ENCODE measurements around the gene MIA2.
"Not testable (repeated sequence)": the region's sequence is repeated elsewhere in the genome, so short reads cannot be mapped to it uniquely, and the experiment has no call there.

The MIA2 gene

DNA sequence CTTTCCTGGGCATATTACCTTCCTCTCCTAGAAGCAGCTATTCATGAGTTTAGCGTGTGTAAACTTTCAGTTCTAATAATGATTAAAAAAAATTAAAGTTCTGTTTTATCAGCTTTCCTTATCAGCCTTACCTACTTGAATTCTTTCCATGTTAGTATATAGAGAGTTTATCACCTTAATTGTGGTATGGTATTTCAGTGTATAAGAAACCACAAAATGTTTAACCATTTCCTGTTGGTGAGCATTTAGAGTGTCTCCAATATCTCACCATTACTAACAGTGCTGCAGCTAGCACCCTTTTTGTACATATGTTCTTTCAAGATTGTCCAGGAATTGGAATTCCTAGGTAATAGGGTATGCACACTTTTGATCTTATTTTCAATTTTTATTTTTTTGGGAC is 109.1 kb downstream of the MIA2 start:
- DNase-seq = no peak

DNA sequence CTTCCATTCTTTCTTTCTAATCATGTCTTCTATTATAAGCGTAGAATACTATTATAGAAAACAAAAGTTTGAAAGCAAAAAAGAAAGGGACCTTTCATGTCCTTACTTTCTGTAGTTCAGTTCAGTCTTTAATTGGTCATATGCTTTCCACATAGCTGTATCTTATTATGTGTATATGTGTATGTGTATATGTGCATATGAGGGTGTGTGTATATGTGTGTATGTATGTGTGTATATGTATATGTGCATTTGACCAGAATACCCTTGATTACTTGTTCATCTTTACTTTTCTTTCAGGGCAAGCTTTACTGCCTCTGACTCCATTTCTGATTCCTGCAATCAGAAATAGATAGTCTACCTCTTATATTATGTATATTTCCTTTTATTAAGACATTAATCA is 109.9 kb downstream of the MIA2 start:
- DNase-seq = no peak

DNA sequence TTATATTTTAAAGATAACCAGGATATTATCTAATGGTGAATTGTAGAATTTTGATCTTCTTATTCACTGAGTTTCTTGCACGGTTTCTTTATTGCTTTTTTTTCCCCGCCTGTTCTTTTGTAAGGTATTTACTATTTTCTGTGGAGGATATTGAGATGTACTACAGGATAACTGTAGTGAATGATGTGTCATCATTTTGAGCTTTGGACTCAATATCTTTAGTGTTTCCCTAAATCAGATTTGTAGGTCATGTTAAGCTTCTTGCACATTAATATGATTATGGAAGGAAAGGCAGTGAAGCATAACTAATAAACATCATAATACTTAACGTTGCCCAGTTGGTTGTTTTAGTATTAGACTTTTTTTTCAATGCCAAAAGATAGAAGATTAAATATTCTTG is 117.2 kb downstream of the MIA2 start:
- DNase-seq = no peak

DNA sequence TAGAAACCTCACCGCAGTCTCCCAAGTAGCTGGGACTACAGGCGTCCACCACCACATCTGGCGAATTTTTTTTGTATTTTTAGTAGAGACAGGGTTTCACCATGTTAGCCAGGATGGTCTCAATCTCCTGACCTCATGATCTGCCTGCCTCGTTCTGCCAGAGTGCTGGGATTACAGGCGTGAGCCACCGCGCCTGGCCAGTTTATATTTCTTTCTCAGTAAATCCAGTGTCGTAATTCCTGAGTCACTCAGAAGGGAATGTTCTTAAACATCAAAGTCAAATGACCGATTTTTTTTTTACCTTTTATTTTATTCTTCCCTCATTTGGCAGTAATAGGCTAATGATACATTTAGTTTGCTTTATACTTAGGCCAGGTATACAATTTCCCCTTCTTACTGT is 118.0 kb downstream of the MIA2 start:
- no peak for DNase-seq

DNA sequence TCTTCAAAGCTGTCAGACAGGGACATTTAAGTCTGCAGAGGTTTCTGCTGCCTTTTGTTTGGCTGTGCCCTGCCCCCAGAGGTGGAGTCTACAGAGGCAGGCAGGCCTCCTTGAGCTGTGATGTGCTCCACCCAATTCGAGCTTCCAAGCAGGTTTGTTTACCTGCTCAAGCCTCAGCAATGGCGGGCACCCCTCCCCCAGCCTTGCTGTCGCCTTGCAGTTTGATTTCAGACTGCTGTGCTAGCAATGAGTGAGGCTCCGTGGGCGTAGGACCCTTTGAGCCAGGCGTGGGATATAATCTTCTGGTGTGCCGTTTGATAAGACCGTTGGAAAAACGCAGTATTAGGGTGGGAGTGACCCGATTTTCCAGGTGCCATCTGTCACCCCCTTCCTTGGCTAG is 125.4 kb downstream of the MIA2 start:
- DNase-seq = not testable (repeated sequence)

DNA sequence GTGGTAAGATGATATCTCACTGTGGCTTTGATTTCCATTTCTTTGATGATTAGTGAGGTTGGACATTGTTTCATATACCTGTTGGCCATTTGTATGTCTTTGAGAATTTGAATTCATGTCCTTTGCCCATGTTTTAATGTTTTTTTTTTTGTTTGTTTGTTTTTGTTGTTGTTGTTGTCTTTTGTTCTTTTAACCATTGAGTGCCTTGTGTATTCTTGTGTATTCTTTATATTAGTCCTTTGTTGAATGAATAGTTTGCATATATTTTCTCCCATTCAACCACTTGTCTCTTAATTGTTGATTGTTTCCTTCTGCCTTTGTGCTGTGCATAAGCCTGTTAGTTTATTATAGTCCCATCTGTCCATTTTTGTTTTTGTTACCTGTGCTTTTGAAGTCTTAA is 126.6 kb downstream of the MIA2 start:
- no peak for DNase-seq

DNA sequence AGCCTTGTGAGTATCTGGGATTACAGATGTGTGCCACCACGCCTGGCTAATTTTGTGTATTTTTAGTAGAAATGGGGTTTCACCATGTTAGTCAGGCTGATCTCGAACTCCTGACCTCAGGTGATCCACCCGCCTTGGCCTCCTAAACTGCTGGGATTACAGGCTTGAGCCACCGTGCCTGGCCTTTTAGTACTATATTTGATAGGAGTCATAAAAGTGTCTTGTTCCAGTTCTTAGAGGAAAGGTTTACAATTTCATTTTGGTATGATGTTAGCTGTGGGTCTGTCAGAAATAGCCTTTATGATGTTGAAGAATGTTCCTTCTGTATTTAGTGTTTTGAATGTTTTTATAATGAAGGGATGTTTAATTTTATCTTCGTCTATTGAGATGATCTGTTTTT is 127.8 kb downstream of the MIA2 start:
- DNase-seq = not testable (repeated sequence)

DNA sequence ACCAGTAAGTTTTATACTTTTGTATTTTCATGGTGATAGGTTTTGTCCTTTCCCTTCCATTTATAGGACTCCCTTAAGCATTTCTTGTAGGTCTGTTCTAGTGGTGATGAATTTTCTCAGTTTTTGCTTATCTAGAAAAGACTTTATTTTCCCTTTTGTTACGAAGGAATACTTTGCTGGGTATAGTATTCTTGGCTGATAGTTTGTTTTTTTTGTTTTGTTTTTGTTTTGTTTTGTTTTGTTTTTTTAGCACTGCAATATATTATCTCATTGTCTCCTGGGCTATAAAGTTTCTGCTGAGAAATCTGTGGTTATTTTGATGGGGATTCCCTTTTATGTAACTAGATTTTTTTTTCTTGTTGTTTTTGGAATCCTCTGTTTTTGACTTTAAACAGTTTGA is 130.8 kb downstream of the MIA2 start:
- no peak for DNase-seq

DNA sequence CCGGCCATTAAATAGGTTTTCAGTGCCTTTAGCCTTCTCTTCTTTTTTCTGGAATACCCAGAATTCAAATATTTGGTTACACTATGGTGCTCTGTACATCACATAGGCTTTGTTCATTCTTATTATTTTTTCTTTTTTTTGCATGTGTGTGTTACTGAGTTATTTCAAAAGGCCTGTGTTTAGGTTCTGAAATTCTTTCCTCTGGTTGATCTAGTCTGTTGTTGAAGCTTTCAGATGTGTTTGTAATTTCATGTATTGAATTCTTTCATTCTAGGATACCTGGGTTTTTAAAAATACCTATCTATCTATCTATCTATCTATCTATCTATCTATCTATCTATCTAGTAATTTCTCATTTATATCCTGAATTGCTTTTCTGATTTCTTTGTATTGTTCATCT is 131.6 kb downstream of the MIA2 start:
- DNase-seq = no peak

DNA sequence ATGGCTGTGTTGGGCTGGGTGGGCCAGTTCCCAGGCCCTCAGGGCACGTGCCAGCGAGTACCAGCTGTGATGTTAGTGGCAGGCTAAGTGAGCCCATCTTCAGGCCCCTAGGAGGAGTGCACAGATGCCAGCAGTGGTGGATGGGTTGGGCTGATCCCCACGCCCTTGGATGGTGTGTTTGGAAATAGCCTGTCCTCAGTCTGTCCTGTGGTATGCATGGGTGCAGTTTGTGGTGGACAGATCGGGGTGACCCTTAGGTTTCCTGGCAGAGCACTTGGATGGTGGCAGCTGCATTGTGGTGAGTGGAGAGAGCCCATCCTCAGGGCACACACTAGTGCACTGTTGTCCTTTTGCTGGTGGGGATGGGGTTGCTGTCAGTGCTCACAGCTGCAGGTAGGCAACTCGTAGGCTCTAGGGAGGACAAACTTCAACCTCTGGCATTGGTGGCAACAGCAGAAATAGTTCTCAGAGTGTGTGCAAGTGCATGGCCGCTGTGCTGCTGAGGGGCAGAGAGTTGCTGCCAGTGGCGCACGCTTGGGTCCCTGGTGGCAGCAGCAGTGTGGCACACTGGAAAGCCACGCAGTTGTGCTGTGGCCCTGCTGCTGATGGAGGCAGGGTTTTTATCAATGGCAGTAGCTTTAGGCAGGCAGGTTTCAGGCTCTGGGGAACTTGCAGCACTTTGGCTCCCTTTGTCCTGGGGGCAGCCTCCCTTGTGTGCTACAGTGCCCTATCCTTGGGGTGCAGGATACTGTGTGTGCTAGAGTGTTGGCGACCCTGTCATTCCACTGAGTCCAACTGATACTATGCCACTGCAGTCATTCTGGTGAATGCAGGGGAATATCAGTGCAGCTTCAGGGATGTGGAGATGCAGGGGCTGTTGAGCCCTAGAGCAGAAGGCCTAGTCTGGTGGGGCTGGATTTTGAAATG is 133.0 kb downstream of the MIA2 start:
- no peak for DNase-seq

DNA sequence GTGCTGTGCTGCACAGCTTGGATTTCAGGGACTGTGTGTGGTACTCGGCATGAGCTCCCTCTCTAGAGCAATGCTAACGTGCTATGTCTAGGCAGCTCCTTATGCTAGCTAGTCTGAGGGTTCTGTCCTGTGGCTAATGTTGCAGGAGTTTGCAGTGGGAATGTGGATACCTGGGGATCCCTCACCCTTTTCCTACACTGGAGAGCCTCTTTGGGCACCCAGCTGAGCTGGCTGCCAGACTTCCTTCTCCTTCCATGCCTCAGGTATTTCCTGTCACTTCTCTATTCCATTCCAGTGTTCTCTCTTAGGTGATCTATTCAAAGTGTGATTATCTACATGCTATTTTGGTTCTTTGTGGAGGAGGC is 133.7 kb downstream of the MIA2 start:
- no peak for DNase-seq

DNA sequence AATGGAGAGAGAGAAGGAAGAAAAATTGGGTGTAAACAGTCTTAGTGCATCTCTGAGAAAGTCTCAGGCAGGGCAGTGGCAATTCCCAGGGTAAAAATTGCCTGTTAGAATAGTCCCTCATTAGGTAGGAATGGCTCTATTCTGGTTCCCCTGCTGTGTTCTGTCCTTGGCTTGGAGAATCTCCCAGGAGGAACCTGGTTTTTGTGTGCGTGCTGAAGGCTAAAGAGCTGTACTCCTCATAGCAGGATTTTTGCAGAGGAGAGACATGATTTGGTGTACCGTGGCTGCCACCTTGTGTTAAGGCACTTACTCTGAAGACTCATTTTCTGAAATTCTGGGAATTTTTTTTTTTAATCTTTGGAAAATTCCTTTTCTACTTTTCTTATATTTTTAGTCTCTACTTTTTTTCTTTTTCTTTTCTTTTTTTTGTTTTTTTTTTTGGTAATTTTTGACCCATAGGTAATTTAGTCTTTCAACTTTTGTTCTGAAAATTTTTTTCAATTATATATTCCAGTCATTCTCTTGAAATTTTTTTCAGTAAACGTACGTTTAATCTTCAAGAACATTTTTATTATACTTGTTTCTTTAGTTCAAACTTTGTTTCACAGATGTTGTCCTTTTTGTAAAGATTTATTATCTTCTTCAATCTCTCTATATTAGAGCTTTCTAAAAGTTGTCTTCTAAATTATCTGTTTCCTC is 134.7 kb downstream of the MIA2 start:
- DNase-seq = no peak

DNA sequence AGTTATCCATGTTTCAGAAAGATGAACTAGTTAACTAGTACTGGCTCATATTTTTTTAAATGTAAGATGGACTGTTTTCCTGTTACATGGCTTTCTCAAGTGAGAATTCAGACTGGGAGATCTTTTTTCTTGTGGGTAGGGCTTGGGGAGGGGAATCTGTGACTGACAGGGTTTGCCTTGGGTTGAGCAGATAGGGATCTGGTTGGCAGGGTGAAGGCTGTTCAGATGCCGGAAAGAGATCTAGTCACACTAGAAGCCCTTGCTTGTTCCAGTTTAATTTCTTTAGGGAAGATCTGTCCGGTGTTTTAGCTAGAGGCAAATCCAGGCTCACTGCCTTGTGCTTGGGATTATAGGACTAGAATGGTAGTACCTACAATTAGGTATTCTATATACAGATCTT is 135.3 kb downstream of the MIA2 start:
- DNase-seq = no peak

DNA sequence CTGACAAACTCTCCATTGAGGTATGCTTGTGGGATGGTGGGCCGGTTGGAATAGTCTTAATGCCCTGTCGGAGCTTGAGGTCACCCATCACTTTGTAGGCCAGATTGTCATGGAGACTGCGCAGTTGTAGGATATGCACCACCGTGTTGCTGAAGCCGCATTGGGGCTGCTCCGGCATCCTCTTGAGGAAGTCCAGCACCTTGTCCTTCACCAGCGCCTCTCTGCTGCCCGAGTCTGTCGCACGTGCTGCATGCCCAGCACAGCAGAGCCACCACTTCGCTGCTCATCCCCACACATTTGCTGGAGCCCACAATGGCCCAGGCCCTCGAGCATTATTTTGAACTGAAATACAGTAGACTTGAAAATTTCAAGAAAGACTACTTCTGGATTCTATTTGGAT is 136.7 kb downstream of the MIA2 start:
- no peak for DNase-seq

DNA sequence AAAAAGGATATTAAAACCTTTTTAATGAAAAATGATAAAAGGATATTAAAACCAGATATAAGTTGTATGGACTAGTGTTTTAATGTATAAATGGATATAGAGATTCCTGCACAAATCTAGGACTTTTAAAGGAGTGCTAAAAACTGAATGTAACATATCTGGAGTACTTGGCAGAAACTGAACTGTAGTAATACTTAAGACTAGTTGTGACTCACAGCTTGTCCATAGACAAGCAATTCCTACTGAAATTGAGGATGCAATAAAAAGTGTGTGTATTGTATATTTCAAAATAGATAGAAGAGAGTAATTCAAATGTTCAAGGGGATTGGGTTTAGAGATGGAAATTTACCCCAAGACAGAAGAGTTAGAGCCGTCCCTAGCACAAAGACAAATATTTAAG is 138.9 kb downstream of the MIA2 start:
- no peak for DNase-seq

DNA sequence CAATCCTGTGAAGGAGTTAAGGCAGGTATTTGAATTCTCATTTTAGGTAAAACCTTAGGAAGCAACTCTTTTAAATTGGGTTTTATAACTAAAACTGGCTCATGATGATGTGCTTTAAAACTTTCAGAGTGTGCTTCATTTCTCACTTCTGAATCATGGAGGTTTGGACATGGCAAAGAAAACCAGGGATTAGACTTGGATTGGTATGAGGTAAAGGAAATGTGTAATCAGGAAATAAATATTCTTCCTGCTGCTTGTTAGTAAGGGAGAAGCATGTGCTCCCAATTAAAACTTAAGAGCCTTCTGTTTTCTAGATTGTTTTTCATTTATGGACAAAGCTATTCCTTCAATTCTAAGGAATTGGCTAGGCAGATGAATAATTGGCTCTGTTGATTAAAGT is 141.1 kb downstream of the MIA2 start:
- no peak for DNase-seq

DNA sequence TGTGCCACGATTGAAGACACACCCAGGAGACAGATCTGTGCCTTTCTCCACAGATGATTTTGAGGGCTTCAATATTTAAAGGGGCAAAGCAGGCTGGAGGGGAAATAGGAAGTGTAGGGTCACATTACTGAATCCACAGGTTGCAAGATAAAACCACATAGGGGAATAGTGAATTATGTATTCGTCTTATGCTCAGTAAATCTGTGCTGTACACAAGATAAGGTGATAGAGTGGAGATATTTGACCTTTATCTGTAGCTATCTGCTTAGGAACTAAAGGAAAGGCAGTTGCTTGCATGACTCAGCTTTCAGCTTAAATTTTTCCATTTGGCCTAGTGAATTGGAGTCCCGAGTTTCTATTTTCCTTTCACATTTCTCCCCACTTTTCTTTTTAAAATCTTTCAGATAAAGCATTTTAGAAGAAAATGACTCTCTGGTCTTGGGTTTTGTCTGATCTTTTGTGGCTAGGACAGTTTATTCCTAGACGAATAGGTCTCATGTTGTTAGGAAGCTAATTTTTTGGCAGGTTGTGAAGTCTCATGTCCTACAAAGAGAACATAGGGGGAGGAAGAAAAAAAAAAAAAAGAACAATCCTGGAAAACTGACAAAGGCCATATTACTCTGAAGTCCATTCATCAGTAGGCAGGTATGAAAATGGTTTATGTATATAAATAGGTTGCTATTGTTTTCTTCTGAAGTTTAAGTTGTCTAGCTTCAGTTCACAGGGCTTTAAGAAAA is 143.1 kb downstream of the MIA2 start:
- no peak for DNase-seq

DNA sequence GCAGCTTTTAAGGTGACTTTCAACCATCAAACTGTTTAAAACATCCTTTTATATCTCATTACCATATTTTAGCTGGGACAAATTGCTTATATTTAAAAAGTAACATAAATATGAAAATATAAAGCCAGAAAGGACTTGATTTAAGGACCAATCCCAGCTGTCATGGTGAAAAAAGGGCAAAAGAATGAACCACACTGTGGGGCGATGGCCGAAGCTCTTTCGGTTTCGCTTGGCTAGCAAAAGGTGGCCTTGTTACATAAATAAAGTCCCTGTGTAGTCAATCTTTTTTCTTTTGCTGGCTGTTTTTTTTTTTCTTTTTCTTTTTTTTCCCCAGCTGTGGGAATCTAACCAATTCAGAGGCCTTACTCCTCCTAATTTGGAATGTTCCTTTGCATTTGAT is 147.7 kb downstream of the MIA2 start:
- DNase-seq = no peak

DNA sequence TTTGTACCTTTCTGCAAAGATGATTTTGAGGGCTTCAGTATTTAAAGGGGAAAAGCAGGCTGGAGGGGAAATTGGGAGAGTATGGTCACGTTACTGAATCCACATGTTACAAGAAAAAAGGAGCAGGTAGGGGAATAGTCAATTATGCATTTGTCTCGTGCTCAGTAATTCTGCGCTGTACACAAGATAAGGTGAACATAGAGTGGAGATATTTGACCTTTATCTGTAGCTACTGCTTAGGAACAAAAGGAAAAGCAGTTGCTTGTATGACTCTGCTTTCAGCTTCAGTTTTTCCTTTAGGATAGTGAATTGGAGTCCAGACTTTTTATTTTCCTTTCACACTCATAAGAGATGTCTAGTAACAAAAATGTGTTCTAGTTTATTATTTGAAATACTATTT is 148.7 kb downstream of the MIA2 start:
- no peak for DNase-seq

DNA sequence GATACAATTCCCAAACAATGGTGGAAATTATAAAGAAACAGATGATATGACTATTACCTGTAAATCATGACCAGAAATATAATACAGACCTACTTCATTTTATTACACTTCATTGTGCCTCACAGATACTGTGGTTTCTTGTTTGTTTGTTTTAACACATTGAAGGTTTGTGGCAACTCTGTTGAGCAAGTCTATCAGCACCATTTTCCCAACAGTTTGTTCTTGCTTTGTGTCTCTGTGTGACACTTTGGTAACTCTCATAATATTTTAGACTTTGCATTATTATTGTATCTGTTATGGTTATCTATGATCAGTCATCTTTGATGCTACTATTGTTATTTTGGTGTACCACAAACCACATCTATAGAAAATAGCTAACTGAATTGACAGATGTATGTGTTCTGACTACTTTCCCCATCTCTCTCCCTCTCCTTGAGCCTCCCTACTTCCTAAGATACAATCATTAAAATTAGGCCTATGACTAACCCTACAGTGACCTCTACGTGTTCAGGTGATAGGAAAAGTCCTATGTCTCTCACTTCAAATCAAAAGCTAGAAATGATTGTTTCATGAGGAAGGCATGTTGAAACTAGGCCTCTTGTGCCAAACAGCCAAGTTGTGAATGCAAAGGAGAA is 149.4 kb downstream of the MIA2 start:
- no peak for DNase-seq

DNA sequence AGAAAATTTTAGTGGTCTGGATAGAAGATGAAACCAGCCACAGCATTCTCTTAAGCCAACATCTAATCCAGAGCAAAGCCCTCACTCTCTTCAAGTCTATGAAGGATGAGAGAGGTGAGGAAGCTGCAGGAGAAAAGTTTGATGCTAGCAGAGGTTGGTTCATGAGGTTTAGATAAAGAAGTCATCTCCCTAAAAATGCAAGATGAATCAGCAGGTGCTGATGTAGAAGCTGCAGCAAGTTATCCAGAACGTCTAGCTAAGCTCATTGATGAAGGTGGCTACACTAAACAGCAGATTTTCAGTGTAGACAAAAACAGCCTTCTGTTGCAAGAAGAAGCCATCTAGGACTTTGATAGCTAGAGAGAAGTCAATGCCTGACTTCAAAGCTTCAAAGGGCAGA is 150.0 kb downstream of the MIA2 start:
- DNase-seq = no peak

DNA sequence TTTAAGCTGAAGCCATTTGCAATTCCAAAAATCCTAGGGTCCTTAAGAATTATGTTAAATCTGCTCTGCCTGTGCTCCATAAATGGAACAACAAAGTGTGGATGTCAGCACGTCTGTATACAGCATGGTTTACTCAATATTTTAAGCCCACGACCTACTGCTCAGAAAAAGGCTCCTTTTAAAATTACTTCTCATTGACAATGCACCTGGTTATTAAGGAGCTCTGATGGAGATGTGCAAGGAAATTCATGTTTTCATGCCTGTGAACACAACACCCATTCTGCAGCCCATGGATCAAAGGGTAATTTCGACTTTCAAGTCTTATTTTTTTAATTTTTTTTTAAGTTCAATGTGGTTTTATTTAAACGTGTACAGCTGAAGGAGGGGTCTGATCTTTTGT is 150.5 kb downstream of the MIA2 start:
- no peak for DNase-seq

DNA sequence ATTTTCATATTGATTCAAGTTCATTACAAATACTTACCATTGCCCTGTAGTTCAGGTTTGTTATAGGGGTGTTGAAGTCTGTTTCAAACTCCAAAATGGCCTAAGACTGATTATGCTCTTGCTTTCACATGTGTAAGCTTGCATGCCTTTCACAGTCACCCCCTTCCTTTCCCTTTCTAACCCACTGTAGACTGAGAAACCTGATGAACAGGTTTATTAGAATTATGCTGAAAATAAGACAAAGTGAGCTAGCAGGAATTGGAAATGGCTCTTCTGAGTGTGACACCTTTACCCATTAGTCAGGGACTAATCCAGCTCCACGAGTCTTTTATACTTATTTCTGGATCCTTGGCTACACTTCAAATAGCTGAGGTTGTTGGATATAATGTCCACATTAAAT is 159.6 kb downstream of the MIA2 start:
- no peak for DNase-seq

All from activated gamma-delta T cell treated with Interleukin-2 at 50 U/mL for 16 hours (primary cell).